Progenitor cell of endocrine pancreas (in vitro differentiated cells): ENCODE results near the gene ADGRG4. TPM values are rescaled to one million over a fixed set of nuclear protein-coding genes. Genes with fewer than 3 reads are reported as not detected.

Source experiments
- DNase-seq: peaks from one replicate; pipeline ENCODE4 v3.0.0; 2021; ENCODE audit warnings: low spot score; ENCODE audit not compliant: unreplicated experiment
- H3K27ac Mint-ChIP-seq: 2 replicates; pipeline ENCODE4 v1.8.0; 2021; ENCODE audit warnings: mild to moderate bottlenecking, moderate library complexity, mixed read lengths
- H3K27me3 Mint-ChIP-seq: 2 replicates; pipeline ENCODE4 v1.8.0; 2021; ENCODE audit warnings: mixed read lengths
- H3K36me3 Mint-ChIP-seq: 2 replicates; pipeline ENCODE4 v1.8.0; 2022; ENCODE audit warnings: mixed read lengths; ENCODE audit not compliant: insufficient read depth
- H3K4me1 Mint-ChIP-seq: 2 replicates; pipeline ENCODE4 v1.8.0; 2021; ENCODE audit warnings: low read depth, mixed read lengths
- H3K4me3 Mint-ChIP-seq: 2 replicates; pipeline ENCODE4 v1.8.0; 2021; ENCODE audit warnings: low read depth, mild to moderate bottlenecking, moderate library complexity, mixed read lengths
- H3K9me3 Mint-ChIP-seq: 2 replicates; pipeline ENCODE4 v1.8.0; 2021; ENCODE audit warnings: low read depth, mixed read lengths
- total RNA-seq: library from RNA; stranded (reverse); gene quantifications from 2 replicates; pipeline ENCODE4 v1.2.1, GENCODE V29; 2021
- TF ChIP-seq, protein P1 (sequence below): fragments of 200-600 bp; sonication (generic); IDR thresholded peaks from one replicate; pipeline ENCODE4 v1.5.0; 2021; ENCODE audit warnings: antibody characterized with exemption, mild to moderate bottlenecking; ENCODE audit not compliant: unreplicated experiment

The ADGRG4 gene
- total RNA-seq, 1 donor from 2014 or later = 2.7 TPM

DNA sequence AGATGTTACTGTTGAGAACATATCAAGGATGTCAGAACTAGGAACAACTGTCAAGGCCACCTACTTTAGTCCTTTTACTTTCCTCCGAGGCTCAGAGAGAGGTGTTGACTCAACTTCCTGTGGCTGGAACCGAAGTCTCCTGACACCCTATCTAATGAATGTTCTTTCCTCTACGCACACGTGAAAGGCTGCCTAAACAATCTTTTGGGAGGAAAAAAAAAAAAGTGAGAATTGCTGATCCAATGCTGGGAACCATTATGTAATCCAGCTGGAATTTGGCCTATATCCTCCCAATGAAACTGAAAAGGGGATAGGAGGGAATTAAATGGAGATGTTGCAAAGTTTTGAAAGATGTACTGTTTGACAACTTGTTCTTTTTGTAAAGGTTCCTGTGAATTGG lies 41.2 kb upstream of the ADGRG4 start:
- Mint-ChIP-seq H3K27ac (no peak overlapping the region), H3K36me3 (no peaks in the 10 kb centered on the region), H3K27me3 (peaks cover 4% of the 10 kb centered on the region), H3K9me3 (peaks cover 8% of the 10 kb centered on the region), H3K4me1 (no peaks in the 10 kb centered on the region), H3K4me3 (no peak overlapping the region)
- DNase-seq = no peak
- TF ChIP-seq, protein P1, sequence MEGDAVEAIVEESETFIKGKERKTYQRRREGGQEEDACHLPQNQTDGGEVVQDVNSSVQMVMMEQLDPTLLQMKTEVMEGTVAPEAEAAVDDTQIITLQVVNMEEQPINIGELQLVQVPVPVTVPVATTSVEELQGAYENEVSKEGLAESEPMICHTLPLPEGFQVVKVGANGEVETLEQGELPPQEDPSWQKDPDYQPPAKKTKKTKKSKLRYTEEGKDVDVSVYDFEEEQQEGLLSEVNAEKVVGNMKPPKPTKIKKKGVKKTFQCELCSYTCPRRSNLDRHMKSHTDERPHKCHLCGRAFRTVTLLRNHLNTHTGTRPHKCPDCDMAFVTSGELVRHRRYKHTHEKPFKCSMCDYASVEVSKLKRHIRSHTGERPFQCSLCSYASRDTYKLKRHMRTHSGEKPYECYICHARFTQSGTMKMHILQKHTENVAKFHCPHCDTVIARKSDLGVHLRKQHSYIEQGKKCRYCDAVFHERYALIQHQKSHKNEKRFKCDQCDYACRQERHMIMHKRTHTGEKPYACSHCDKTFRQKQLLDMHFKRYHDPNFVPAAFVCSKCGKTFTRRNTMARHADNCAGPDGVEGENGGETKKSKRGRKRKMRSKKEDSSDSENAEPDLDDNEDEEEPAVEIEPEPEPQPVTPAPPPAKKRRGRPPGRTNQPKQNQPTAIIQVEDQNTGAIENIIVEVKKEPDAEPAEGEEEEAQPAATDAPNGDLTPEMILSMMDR = no peak

DNA sequence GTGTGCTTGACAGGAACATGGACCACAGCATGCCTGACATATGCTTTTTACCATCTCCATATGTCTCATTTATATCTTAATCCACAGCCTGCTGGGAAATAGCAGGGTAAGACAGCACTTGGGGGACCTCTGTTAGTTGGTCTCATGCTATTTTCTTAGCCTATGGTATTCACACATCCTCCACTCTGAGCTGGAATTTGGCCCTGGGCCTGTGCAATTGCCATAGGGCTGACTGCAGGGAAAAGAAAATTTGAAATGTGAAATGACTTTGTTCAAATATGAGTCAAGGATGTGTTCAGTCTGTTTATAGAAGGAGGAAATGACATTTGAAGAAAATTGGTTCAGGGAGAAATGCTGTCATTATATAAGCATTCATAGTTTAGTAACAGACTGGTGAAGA lies 40.0 kb upstream of the ADGRG4 start:
- Mint-ChIP-seq H3K4me1 (no peaks in the 10 kb centered on the region), H3K9me3 (peaks cover 12% of the 10 kb centered on the region), H3K4me3 (no peak overlapping the region), H3K36me3 (no peaks in the 10 kb centered on the region), H3K27me3 (peaks cover 4% of the 10 kb centered on the region), H3K27ac (no peak overlapping the region)
- no peak for DNase-seq
- TF ChIP-seq, protein P1 = no peak

DNA sequence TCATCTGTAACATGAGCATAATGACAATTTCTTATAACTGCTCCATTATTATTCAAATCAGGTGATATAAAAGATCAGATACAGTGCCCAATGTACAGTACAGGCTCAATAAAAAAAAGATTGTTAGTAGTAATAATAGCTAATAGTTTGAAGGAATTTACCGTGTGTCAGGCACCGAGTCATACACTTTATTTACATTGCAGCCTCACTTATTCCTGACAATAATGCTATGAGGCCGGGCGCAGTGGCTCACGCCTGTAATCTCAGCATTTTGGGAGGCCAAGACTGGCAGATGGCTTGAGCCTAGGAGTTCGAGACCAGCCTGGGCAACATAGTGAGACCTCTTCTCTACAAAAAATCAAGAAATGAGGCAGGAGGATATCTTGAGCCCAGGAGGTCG lies 39.4 kb upstream of the ADGRG4 start:
- H3K36me3 Mint-ChIP-seq = no peaks in the 10 kb centered on the region
- no peaks in the 10 kb centered on the region for H3K27me3 Mint-ChIP-seq
- H3K4me3 Mint-ChIP-seq = no peak overlapping the region
- TF ChIP-seq, protein P1 = no peak
- H3K4me1 Mint-ChIP-seq = no peaks in the 10 kb centered on the region
- H3K27ac Mint-ChIP-seq = no peak overlapping the region
- no peak for DNase-seq
- H3K9me3 Mint-ChIP-seq = peaks cover 12% of the 10 kb centered on the region

DNA sequence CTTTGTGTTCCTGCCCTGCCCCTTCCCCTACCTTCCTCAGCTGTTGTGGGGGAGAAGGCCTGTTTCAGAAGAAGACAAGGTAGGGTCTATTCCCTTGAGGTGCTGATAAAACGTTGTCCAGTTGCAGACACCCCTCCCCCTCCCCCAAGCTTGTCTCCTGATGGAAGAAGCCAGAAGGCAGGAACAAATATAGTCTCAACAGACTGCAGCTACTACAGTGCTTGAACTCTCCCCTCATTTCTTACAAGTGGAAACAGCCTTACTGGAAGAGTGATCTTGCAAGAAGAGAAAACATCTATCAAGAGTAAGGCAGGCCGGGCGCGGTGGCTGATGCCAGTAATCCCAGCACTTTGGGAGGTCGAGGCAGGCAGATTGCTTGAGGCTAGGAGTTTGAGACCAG lies 38.5 kb upstream of the ADGRG4 start:
- Mint-ChIP-seq H3K4me3 (no peak overlapping the region), H3K9me3 (peaks cover 10% of the 10 kb centered on the region), H3K4me1 (no peaks in the 10 kb centered on the region), H3K27ac (no peak overlapping the region), H3K36me3 (no peaks in the 10 kb centered on the region), H3K27me3 (no peaks in the 10 kb centered on the region)
- TF ChIP-seq, protein P1 = no peak
- no peak for DNase-seq

DNA sequence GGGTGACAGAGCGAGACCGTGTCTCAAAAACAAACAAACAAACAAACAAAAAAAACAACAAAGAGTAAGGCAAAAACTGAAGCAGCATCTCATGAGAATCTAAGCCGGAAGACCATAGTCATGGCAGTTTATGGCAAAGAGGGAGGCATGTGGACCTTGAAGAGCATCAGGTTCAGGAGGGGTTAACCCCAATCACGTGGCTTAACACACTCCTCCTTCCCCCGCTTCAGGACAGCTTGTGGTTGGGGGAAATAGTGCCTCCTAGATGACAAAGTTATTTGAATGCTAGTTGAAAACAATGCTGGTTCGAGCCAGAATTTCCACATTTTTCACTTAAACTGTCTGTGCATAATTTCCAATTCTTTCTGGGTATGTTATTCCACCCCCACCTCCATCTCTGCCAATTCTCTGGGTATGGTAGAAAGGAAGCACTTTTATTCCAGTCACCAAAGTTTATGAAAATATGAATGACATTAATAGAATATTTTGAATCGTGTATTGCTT lies 37.9 kb upstream of the ADGRG4 start:
- H3K36me3 Mint-ChIP-seq = no peaks in the 10 kb centered on the region
- no peaks in the 10 kb centered on the region for H3K4me1 Mint-ChIP-seq
- H3K27ac Mint-ChIP-seq = no peak overlapping the region
- peaks cover 8% of the 10 kb centered on the region for H3K9me3 Mint-ChIP-seq
- H3K27me3 Mint-ChIP-seq = no peaks in the 10 kb centered on the region
- TF ChIP-seq, protein P1 = no peak
- DNase-seq = no peak
- no peak overlapping the region for H3K4me3 Mint-ChIP-seq
